Liver (tissue), 9 donors: ENCODE data around the gene EEF1G. TPM values are rescaled to one million over a fixed set of nuclear protein-coding genes. Genes with fewer than 3 reads are reported as not detected.
A peak's percentile ranks its signal among the peaks of the same experiment; 100 is the strongest.

ENCODE experiments used
- DNase-seq: peaks from one replicate; pipeline ENCODE4 v3.0.0-alpha.2; 2017; ENCODE audit warnings: low spot score
- H3K27ac ChIP-seq, 2 donors: one replicate each; pipeline ENCODE4 v1.7.0; 2013; ENCODE audit warnings: inconsistent platforms in 2 of 2, low read length in 2 of 2, control low read depth in 1 of 2, low read depth in 1 of 2, mild to moderate bottlenecking in 1 of 2
- H3K27me3 ChIP-seq, 4 donors: one replicate each; pipeline versions ENCODE4 v1.6.1 to v1.7.0; 2013; ENCODE audit warnings: low read length in 3 of 4, inconsistent platforms in 1 of 4, mild to moderate bottlenecking in 1 of 4, moderate library complexity in 1 of 4; ENCODE audit not compliant: control insufficient read depth in 4 of 4, insufficient read depth in 4 of 4
- H3K36me3 ChIP-seq, 4 donors: one replicate each; pipeline versions ENCODE4 v1.6.1 to v1.7.0; 2013; ENCODE audit warnings: low read length in 3 of 4, mild to moderate bottlenecking in 3 of 4, low read depth in 1 of 4, moderate library complexity in 1 of 4; ENCODE audit not compliant: control insufficient read depth in 4 of 4, insufficient read depth in 3 of 4
- H3K4me1 ChIP-seq, 4 donors: one replicate each; pipeline versions ENCODE4 v1.6.1 to v1.7.0; 2013; ENCODE audit warnings: low read length in 3 of 4, mild to moderate bottlenecking in 3 of 4, moderate library complexity in 1 of 4; ENCODE audit not compliant: control insufficient read depth in 4 of 4, insufficient read depth in 4 of 4
- H3K4me3 ChIP-seq, 3 donors: one replicate each; pipeline versions ENCODE4 v1.6.1 to v1.7.0; 2013; ENCODE audit warnings: low read length in 3 of 3, control low read depth in 1 of 3, low read depth in 1 of 3, mild to moderate bottlenecking in 1 of 3
- H3K9ac ChIP-seq, 2 donors: one replicate each; pipeline ENCODE4 v1.7.0; 2013; ENCODE audit warnings: low read length in 2 of 2, mild to moderate bottlenecking in 2 of 2, moderate library complexity in 2 of 2, control low read depth in 1 of 2, low read depth in 1 of 2
- H3K9me3 ChIP-seq, 4 donors: one replicate each; pipeline versions ENCODE4 v1.6.1 to v1.7.0; 2013; ENCODE audit warnings: low read length in 3 of 4; ENCODE audit not compliant: control insufficient read depth in 4 of 4
- FOXA1 ChIP-seq: IDR thresholded peaks from 2 replicates; pipeline ENCODE4 v1.6.1; 2016; ENCODE audit warnings: antibody characterized with exemption
- GABPA ChIP-seq, 2 donors: IDR thresholded peaks in 1 of 2; conservative IDR thresholded peaks in 1 of 2; 2 replicates each; pipeline ENCODE4 v1.6.1; 2016; ENCODE audit warnings: antibody characterized with exemption in 2 of 2, mild to moderate bottlenecking in 1 of 2, moderate library complexity in 1 of 2
- HNF4A ChIP-seq, 2 donors: conservative IDR thresholded peaks; 2 replicates each; pipeline ENCODE4 v1.6.1; 2016; ENCODE audit warnings: antibody characterized with exemption in 2 of 2, mild to moderate bottlenecking in 2 of 2
- JUND ChIP-seq, 2 donors: IDR thresholded peaks; 2 replicates each; pipeline ENCODE4 v1.6.1; 2016; ENCODE audit warnings: antibody characterized with exemption in 2 of 2
- MAX ChIP-seq: IDR thresholded peaks from 2 replicates; pipeline ENCODE4 v1.6.1; 2016; ENCODE audit warnings: antibody characterized with exemption
- NR2F2 ChIP-seq: IDR thresholded peaks from 2 replicates; pipeline ENCODE4 v1.6.1; 2016; ENCODE audit warnings: antibody characterized with exemption
- RAD21 ChIP-seq, 2 donors: IDR thresholded peaks; 2 replicates each; pipeline ENCODE4 v1.6.1; 2016; ENCODE audit warnings: antibody characterized with exemption in 2 of 2, mild to moderate bottlenecking in 2 of 2
- RXRA ChIP-seq, 2 donors: IDR thresholded peaks; 2 replicates each; pipeline ENCODE4 v1.6.1; 2017 to 2018; ENCODE audit warnings: antibody characterized with exemption in 2 of 2, mild to moderate bottlenecking in 1 of 2
- SP1 ChIP-seq: IDR thresholded peaks from 2 replicates; pipeline ENCODE4 v1.6.1; 2018; ENCODE audit warnings: antibody characterized with exemption, mild to moderate bottlenecking
- TAF1 ChIP-seq: conservative IDR thresholded peaks from 2 replicates; pipeline ENCODE4 v1.6.1; 2016; ENCODE audit warnings: antibody characterized with exemption, mild to moderate bottlenecking
- WGBS: extraction: QIAGEN DNeasy Blood & Tissue Kit; methylation state at CpG from one replicate; pipeline ENCODE4 v1.1.7; 2013; 5-methylcytosine and 5-hydroxymethylcytosine counted together
- polyA plus RNA-seq, 2 donors: library from polyadenylated mRNA; stranded (reverse) in 1 of 2; unstranded in 1 of 2; fragments of 200-250 nt in 1 of 2; fragments of >200 nt in 1 of 2; fragmentation: Nextera tagmentation in 1 of 2; extraction: Ambion mirVana in 1 of 2; gene quantifications; one replicate each; pipeline versions ENCODE4 v1.2.1 to v1.2.3, GENCODE V29; 2013 to 2015
- total RNA-seq, 2 donors: library from RNA; depleted of rRNA; stranded (reverse); fragments of >200 nt; gene quantifications; one replicate each; pipeline ENCODE4 v1.2.3, GENCODE V29; 2014
- TF ChIP-seq, protein P1 (sequence below): fragments of 150-350 bp; IDR thresholded peaks from 2 replicates; pipeline ENCODE4 v1.5.1; 2017; ENCODE audit warnings: improper control_type of control experiment, low read depth, low read length; ENCODE audit not compliant: missing input control
- TF ChIP-seq, protein P2 (sequence below): IDR thresholded peaks from 2 replicates; pipeline ENCODE4 v1.6.1; 2016; ENCODE audit warnings: antibody characterized with exemption, mild to moderate bottlenecking
- donor health status: healthy.
- donor health status: healthy.
- donor health status: healthy.
- donor health status: healthy.
- donor health status: healthy.

EEF1G gene
- total and polyA plus RNA-seq, 4 donors: 251 to 640 (median 469) TPM

- no peak overlapping the region for H3K4me3 ChIP-seq
- DNase-seq: peak; percentile 31
- peak overlapping the region; percentile 92 to 98 for H3K27ac ChIP-seq
- no peak overlapping the region for H3K9ac ChIP-seq
- peaks cover 18 to 39% (median 34%) of the 10 kb centered on the region in 4 donors for H3K36me3 ChIP-seq
- no peaks in the 10 kb centered on the region for H3K27me3 ChIP-seq
- TF ChIP-seq RXRA (IDR thresholded peaks at IDR 0.05) (no peak), TAF1 (no peak), JUND (IDR thresholded peaks at IDR 0.05) (no peak), HNF4A (conservative IDR thresholded peaks at IDR 0.05) (no peak), GABPA (IDR thresholded peaks at IDR 0.05 in 1 of 2, conservative IDR thresholded peaks at IDR 0.05 in 1 of 2) (no peak)
- TF ChIP-seq, protein P1, sequence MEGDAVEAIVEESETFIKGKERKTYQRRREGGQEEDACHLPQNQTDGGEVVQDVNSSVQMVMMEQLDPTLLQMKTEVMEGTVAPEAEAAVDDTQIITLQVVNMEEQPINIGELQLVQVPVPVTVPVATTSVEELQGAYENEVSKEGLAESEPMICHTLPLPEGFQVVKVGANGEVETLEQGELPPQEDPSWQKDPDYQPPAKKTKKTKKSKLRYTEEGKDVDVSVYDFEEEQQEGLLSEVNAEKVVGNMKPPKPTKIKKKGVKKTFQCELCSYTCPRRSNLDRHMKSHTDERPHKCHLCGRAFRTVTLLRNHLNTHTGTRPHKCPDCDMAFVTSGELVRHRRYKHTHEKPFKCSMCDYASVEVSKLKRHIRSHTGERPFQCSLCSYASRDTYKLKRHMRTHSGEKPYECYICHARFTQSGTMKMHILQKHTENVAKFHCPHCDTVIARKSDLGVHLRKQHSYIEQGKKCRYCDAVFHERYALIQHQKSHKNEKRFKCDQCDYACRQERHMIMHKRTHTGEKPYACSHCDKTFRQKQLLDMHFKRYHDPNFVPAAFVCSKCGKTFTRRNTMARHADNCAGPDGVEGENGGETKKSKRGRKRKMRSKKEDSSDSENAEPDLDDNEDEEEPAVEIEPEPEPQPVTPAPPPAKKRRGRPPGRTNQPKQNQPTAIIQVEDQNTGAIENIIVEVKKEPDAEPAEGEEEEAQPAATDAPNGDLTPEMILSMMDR: no peak
- TF ChIP-seq, protein P2, sequence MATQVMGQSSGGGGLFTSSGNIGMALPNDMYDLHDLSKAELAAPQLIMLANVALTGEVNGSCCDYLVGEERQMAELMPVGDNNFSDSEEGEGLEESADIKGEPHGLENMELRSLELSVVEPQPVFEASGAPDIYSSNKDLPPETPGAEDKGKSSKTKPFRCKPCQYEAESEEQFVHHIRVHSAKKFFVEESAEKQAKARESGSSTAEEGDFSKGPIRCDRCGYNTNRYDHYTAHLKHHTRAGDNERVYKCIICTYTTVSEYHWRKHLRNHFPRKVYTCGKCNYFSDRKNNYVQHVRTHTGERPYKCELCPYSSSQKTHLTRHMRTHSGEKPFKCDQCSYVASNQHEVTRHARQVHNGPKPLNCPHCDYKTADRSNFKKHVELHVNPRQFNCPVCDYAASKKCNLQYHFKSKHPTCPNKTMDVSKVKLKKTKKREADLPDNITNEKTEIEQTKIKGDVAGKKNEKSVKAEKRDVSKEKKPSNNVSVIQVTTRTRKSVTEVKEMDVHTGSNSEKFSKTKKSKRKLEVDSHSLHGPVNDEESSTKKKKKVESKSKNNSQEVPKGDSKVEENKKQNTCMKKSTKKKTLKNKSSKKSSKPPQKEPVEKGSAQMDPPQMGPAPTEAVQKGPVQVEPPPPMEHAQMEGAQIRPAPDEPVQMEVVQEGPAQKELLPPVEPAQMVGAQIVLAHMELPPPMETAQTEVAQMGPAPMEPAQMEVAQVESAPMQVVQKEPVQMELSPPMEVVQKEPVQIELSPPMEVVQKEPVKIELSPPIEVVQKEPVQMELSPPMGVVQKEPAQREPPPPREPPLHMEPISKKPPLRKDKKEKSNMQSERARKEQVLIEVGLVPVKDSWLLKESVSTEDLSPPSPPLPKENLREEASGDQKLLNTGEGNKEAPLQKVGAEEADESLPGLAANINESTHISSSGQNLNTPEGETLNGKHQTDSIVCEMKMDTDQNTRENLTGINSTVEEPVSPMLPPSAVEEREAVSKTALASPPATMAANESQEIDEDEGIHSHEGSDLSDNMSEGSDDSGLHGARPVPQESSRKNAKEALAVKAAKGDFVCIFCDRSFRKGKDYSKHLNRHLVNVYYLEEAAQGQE: no peak
- 82% methylated on average over 8 of the region's 8 CpGs for WGBS
- H3K9me3 ChIP-seq: no peaks in the 10 kb centered on the region
- H3K4me1 ChIP-seq: peaks cover 3 to 36% (median 24%) of the 10 kb centered on the region in 4 donors
Measured at GRCh38 chr11:62592989-62593421, 19.3 kb upstream of the EEF1G start.

GRCh38 chr11:62592146-62592815 lies 18.6 kb upstream of the EEF1G start:
- H3K9ac ChIP-seq: peak overlapping the region; percentile 34 to 72
- peak overlapping the region; percentile 92 to 98 for H3K27ac ChIP-seq
- H3K36me3 ChIP-seq: peaks cover 18 to 31% (median 30%) of the 10 kb centered on the region in 4 donors
- peak overlapping the region; percentile 48 to 68 (median 51) for H3K4me3 ChIP-seq
- H3K9me3 ChIP-seq: no peaks in the 10 kb centered on the region
- WGBS: 16% methylated on average over 17 of the region's 17 CpGs
- DNase-seq: peak; percentile 57
- TF ChIP-seq RXRA (IDR thresholded peaks at IDR 0.05) (peak in 1 of 2 donors; percentile 33), HNF4A (conservative IDR thresholded peaks at IDR 0.05) (no peak)
- peaks cover 6 to 43% (median 30%) of the 10 kb centered on the region in 4 donors for H3K4me1 ChIP-seq
- no peaks in the 10 kb centered on the region for H3K27me3 ChIP-seq

GRCh38 chr11:62591448-62592145 lies 17.9 kb upstream of the EEF1G start, which contains the start of gene TUT1:
Gene TUT1 (minus strand): TSS chr11:62591523. CDS start chr11:62591485, 38 bp downstream.
- Histone ChIP-seq H3K9ac (peak within 1 kb of the TSS; percentile 95 to 99), H3K27ac (peak within 1 kb of the TSS; percentile 97 to 98), H3K27me3 (no peaks in the 10 kb centered on the region), H3K36me3 (peaks cover 16 to 29% (median 28%) of the 10 kb centered on the region in 4 donors), H3K4me3 (peak within 1 kb of the TSS; percentile 82 to 97 (median 90)), H3K4me1 (peaks cover 7 to 45% (median 32%) of the 10 kb centered on the region in 4 donors), H3K9me3 (no peaks in the 10 kb centered on the region)
- peak; percentile 97 for DNase-seq
- WGBS: under 1% methylated on average over 58 of the region's 58 CpGs
- TF ChIP-seq, protein P1: no peak
- TF ChIP-seq FOXA1 (peak; percentile 58), MAX (peak; percentile 98), SP1 (peak; percentile 95), NR2F2 (peak; percentile 69), GABPA (IDR thresholded peaks at IDR 0.05 in 1 of 2, conservative IDR thresholded peaks at IDR 0.05 in 1 of 2) (peak; percentile 99), RAD21 (IDR thresholded peaks at IDR 0.05) (peak; percentile 62 to 63), TAF1 (peak; percentile 78), RXRA (IDR thresholded peaks at IDR 0.05) (peak; percentile 70 to 75)
- TF ChIP-seq, protein P2: peak; percentile 98
